Measurements from ENCODE around the gene C22orf15.

DNA sequence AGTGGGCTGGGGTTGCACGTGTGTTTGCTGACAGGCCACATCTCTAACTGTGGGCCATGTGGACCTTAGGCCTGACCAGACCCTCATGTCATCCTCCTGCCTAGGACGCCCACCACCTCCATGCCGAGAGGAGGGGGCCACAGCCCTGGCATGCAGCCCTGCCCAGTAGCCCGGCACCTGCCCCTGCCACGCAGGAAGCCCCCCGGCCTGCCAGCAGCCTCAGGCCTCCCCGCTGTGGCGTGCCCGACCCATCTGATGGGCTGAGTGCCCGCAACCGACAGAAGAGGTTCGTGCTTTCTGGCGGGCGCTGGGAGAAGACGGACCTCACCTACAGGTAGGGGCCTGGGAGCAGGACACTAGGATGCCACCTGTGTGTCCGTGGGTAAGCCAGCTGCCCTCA, 16.3 kb downstream of the C22orf15 start:
- TF ChIP-seq EP300 (IDR thresholded peaks at IDR 0.05): no peak
- TF ChIP-seq, protein P1, sequence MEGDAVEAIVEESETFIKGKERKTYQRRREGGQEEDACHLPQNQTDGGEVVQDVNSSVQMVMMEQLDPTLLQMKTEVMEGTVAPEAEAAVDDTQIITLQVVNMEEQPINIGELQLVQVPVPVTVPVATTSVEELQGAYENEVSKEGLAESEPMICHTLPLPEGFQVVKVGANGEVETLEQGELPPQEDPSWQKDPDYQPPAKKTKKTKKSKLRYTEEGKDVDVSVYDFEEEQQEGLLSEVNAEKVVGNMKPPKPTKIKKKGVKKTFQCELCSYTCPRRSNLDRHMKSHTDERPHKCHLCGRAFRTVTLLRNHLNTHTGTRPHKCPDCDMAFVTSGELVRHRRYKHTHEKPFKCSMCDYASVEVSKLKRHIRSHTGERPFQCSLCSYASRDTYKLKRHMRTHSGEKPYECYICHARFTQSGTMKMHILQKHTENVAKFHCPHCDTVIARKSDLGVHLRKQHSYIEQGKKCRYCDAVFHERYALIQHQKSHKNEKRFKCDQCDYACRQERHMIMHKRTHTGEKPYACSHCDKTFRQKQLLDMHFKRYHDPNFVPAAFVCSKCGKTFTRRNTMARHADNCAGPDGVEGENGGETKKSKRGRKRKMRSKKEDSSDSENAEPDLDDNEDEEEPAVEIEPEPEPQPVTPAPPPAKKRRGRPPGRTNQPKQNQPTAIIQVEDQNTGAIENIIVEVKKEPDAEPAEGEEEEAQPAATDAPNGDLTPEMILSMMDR (IDR thresholded peaks at IDR 0.05): no peak
- TF ChIP-seq TP53 (CRISPR knock-in tag; IDR thresholded peaks at IDR 0.05): no peak

All from A549 (cell line).